Esophagus muscularis mucosa (tissue), 3 donors: ENCODE measurements around the gene HCFC1.

Source experiments
- POLR2A ChIP-seq: fragments of 450-650 bp; IDR thresholded peaks from one replicate; pipeline ENCODE4 v1.6.1; 2017; ENCODE audit warnings: antibody characterized with exemption, moderate library complexity, mild to moderate bottlenecking, low read depth
- POLR2AphosphoS5 ChIP-seq, 2 donors: sonication (generic); formaldehyde crosslinking; IDR thresholded peaks; one replicate each; pipeline ENCODE4 v1.6.1; 2017; ENCODE audit warnings: antibody characterized with exemption in 2 of 2
- TF ChIP-seq, protein P1 (sequence below), 3 experiments: fragments of 200-600 bp in 2 of 3; fragments of 450-650 bp in 1 of 3; sonication (generic) in 2 of 3; IDR thresholded peaks; one replicate each; pipeline ENCODE4 v1.5.1; 2017 to 2019; ENCODE audit warnings: antibody characterized with exemption in 3 of 3, mild to moderate bottlenecking in 2 of 3, moderate library complexity in 1 of 3

DNA sequence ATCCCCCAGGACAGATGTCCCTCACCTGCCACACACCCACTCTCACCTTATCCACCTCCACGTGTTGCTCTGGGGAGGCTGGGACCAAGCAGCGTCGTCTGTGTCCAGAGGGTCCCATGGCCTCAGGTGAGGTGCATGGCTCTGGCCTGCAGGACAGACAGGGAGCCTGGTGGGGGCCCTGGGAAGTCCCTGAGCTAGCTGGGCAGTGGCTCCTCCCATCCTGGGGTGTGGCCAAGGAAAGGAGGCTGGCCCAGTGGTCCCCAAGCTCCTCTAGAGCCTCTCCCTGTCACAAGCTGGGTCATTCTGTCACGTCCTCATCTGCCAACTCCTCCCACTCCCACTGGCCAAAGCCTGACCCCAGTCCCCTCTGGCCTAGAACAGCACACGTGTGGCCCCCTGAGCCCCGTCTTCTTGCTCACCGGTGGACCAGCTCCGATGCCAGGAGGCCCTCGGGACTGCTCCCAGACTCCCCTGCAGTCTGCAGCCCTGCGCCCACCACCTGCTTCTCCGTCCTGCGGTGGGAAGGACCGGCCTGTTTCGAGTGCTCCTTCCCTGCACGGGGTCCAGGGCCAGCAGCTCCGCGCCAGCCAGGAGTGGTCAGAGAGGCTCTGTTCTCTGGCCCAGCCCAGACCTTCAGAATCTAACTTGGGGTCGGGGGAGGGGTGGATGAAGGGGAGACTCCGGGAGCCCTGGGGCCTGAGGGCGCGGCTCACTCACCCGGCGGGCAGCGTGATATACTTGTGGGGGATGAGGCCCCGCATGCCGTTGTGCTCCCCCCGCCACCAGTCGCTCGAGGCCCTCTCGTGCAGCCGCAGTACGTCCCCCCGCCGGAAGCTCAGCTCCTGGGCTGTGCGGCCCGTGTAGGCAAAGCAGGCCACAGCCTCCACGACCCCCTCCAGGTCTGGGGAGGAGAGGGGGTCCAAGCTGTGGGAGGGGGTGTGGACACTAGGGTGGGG, 62.3 kb downstream of the HCFC1 start:
- TF ChIP-seq POLR2AphosphoS5 (IDR thresholded peaks at IDR 0.05) (no peak), POLR2A (no peak)
- TF ChIP-seq, protein P1, sequence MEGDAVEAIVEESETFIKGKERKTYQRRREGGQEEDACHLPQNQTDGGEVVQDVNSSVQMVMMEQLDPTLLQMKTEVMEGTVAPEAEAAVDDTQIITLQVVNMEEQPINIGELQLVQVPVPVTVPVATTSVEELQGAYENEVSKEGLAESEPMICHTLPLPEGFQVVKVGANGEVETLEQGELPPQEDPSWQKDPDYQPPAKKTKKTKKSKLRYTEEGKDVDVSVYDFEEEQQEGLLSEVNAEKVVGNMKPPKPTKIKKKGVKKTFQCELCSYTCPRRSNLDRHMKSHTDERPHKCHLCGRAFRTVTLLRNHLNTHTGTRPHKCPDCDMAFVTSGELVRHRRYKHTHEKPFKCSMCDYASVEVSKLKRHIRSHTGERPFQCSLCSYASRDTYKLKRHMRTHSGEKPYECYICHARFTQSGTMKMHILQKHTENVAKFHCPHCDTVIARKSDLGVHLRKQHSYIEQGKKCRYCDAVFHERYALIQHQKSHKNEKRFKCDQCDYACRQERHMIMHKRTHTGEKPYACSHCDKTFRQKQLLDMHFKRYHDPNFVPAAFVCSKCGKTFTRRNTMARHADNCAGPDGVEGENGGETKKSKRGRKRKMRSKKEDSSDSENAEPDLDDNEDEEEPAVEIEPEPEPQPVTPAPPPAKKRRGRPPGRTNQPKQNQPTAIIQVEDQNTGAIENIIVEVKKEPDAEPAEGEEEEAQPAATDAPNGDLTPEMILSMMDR (IDR thresholded peaks at IDR 0.05) = no peak
